ENCODE results near the gene TTC28.

DNA sequence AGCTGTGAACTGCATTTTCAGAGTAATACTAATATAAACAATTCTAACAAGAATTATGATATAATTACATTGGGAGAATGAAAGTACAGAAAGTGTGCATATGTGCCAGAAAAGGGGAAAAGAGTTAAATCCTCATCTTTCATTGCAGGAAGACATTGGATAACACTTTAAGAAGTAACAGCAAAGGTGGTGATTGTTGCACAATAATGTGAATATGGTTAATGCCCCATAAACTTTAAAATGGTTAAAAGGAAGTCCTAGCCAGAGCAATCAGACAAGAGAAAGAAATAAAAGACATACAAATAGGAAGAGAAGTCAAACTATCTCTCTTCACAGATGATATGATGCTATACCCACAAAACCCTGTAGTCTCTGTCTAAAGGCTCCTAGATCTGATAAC, 111.5 kb downstream of the TTC28 start:
- TF ChIP-seq POLR2A (IDR thresholded peaks at IDR 0.05; ENCODE audit: extremely low read depth, insufficient read length) (no peak), MYC (IDR thresholded peaks at IDR 0.05; ENCODE audit: low read depth, low read length) (no peak)
- TF ChIP-seq, protein P1, sequence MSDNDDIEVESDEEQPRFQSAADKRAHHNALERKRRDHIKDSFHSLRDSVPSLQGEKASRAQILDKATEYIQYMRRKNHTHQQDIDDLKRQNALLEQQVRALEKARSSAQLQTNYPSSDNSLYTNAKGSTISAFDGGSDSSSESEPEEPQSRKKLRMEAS (IDR thresholded peaks at IDR 0.05; ENCODE audit: low read depth, low read length) = no peak
- TF ChIP-seq, protein P2, sequence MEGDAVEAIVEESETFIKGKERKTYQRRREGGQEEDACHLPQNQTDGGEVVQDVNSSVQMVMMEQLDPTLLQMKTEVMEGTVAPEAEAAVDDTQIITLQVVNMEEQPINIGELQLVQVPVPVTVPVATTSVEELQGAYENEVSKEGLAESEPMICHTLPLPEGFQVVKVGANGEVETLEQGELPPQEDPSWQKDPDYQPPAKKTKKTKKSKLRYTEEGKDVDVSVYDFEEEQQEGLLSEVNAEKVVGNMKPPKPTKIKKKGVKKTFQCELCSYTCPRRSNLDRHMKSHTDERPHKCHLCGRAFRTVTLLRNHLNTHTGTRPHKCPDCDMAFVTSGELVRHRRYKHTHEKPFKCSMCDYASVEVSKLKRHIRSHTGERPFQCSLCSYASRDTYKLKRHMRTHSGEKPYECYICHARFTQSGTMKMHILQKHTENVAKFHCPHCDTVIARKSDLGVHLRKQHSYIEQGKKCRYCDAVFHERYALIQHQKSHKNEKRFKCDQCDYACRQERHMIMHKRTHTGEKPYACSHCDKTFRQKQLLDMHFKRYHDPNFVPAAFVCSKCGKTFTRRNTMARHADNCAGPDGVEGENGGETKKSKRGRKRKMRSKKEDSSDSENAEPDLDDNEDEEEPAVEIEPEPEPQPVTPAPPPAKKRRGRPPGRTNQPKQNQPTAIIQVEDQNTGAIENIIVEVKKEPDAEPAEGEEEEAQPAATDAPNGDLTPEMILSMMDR (IDR thresholded peaks at IDR 0.05; ENCODE audit: low read depth, low read length) = no peak

Data from NB4 (cell line).